GM12878 (cell line): ENCODE measurements around the gene UGT1A8. TPM values are rescaled to one million over a fixed set of nuclear protein-coding genes. Genes with fewer than 3 reads are reported as not detected.

Experiments used
- ATAC-seq: fragments of 200-7000 bp; cut with Tn5 transposase; 3 replicates; pipeline ENCODE4 v1.9.1; 2020; ENCODE audit warnings: mild to moderate bottlenecking, moderate library complexity
- BruUV-seq: library from RNA; stranded (reverse); fragments of 400-500 nt; replicated peaks from 2 replicates; lab custom pipeline; 2021; lab: Mats Ljungman, UMichigan
- CTCF ChIA-PET: fragments of 300-600 bp; sonication (Branson Sonifier 250); formaldehyde crosslinking; extraction: SDS; loops from one replicate; lab custom pipeline; 2021; ENCODE audit warnings: inconsistent platforms; lab: Yijun Ruan, JAX
- POLR2A ChIA-PET: fragments of 350-600 bp; formaldehyde crosslinking; extraction: SDS; loops from one replicate; lab custom pipeline; 2021; ENCODE audit warnings: inconsistent platforms; lab: Charles Lee
- RAD21 ChIA-PET: fragments of 300-600 bp; sonication (Branson Sonifier 250); formaldehyde crosslinking; loops from one replicate; lab custom pipeline; 2023; ENCODE audit warnings: antibody characterized with exemption; ENCODE audit not compliant: unreplicated experiment; lab: Charles Lee
- SMC1A ChIA-PET: fragments of 300-600 bp; sonication (Branson Sonifier 250); formaldehyde crosslinking; loops from one replicate; lab custom pipeline; 2023; ENCODE audit not compliant: unreplicated experiment, uncharacterized antibody; lab: Charles Lee
- DNase-seq: peaks from one replicate; pipeline ENCODE4 v3.0.0-alpha.2; 2011; ENCODE audit warnings: low read depth, low spot score
- FAIRE-seq: peaks from 3 replicates; lab custom pipeline; 2011; peaks lifted over from hg19 to GRCh38; lab: Jason Lieb, UNC
- H2AFZ ChIP-seq: 2 replicates; pipeline ENCODE4 v1.6.0; 2011; ENCODE audit warnings: low read depth, low read length, control low read depth; ENCODE audit not compliant: control insufficient read depth
- H3K27ac ChIP-seq: 2 replicates; pipeline ENCODE4 v1.5.1; 2011; ENCODE audit warnings: control low read depth; ENCODE audit not compliant: control insufficient read depth, insufficient read depth
- H3K27me3 ChIP-seq, 2 experiments: replicated peaks in 1 of 2; 2 replicates each; pipeline versions ENCODE4 v1.6.0 to v1.6.1; 2011; ENCODE audit warnings: low read length in 1 of 2; ENCODE audit not compliant: control insufficient read depth in 2 of 2, insufficient read depth in 2 of 2
- H3K36me3 ChIP-seq, 2 experiments: 2 replicates each; pipeline ENCODE4 v1.5.1; 2011; ENCODE audit warnings: low read length in 1 of 2; ENCODE audit not compliant: control insufficient read depth in 2 of 2, insufficient read depth in 2 of 2
- H3K4me1 ChIP-seq: 2 replicates; pipeline ENCODE4 v1.6.1; 2011; ENCODE audit warnings: mild to moderate bottlenecking, low read length, moderate library complexity, mixed read lengths; ENCODE audit not compliant: control insufficient read depth, insufficient read depth
- H3K4me2 ChIP-seq: 2 replicates; pipeline ENCODE4 v1.6.0; 2011; ENCODE audit warnings: control low read depth; ENCODE audit not compliant: control insufficient read depth, insufficient read depth
- H3K4me3 ChIP-seq: fragments of 200-600 bp; sonication (generic); 2 replicates; pipeline ENCODE4 v1.5.1; 2016
- H3K79me2 ChIP-seq: 2 replicates; pipeline ENCODE4 v1.6.0; 2011; ENCODE audit warnings: low read length; ENCODE audit not compliant: control insufficient read depth, insufficient read depth
- H3K9ac ChIP-seq: 2 replicates; pipeline ENCODE4 v1.8.0; 2011; ENCODE audit warnings: low read length, control low read depth, mixed read lengths; ENCODE audit not compliant: control insufficient read depth, insufficient read depth
- H3K9me3 ChIP-seq: replicated peaks from 3 replicates; pipeline ENCODE4 v1.5.1; 2011; ENCODE audit warnings: mild to moderate bottlenecking, low read length; ENCODE audit not compliant: control insufficient read depth, insufficient read depth
- H4K20me1 ChIP-seq: 2 replicates; pipeline ENCODE4 v1.6.0; 2011; ENCODE audit not compliant: control insufficient read depth, insufficient read depth
- ATF7 ChIP-seq: fragments of 450-650 bp; IDR thresholded peaks from 2 replicates; pipeline ENCODE4 v1.6.1; 2016; ENCODE audit warnings: low read depth, mild to moderate bottlenecking
- BCLAF1 ChIP-seq: fragments of 450-650 bp; IDR thresholded peaks from 2 replicates; pipeline ENCODE4 v1.6.1; 2017; ENCODE audit warnings: antibody characterized with exemption, mild to moderate bottlenecking, moderate library complexity
- CHD4 ChIP-seq: fragments of 200-600 bp; sonication (generic); IDR thresholded peaks from 2 replicates; pipeline ENCODE4 v1.6.1; 2016; ENCODE audit warnings: mild to moderate bottlenecking
- EED ChIP-seq: sonication (generic); IDR thresholded peaks from 2 replicates; pipeline ENCODE4 v1.6.1; 2016; ENCODE audit warnings: antibody characterized with exemption, low read depth
- NKRF ChIP-seq: fragments of 450-650 bp; conservative IDR thresholded peaks from 2 replicates; pipeline ENCODE4 v1.6.1; 2017; ENCODE audit warnings: mild to moderate bottlenecking, moderate library complexity
- PAX5 ChIP-seq: IDR thresholded peaks from 2 replicates; pipeline ENCODE4 v1.6.1; 2011; ENCODE audit warnings: low read depth, low read length, borderline replicate concordance
- RAD21 ChIP-seq: IDR thresholded peaks from 2 replicates; pipeline ENCODE4 v1.6.1; 2011; ENCODE audit warnings: mild to moderate bottlenecking, low read depth, low read length, moderate library complexity; ENCODE audit not compliant: insufficient read depth
- RAD51 ChIP-seq: fragments of 450-650 bp; IDR thresholded peaks from 2 replicates; pipeline ENCODE4 v1.6.1; 2016; ENCODE audit warnings: moderate library complexity, mild to moderate bottlenecking, inconsistent platforms
- STAT1 ChIP-seq: fragments of 450-650 bp; conservative IDR thresholded peaks from 2 replicates; pipeline ENCODE4 v1.6.1; 2014; ENCODE audit warnings: antibody characterized with exemption, mild to moderate bottlenecking
- TCF3 ChIP-seq: IDR thresholded peaks from 2 replicates; pipeline ENCODE4 v1.6.1; 2012; ENCODE audit warnings: low read depth, mild to moderate bottlenecking, low read length, borderline replicate concordance; ENCODE audit not compliant: insufficient read depth
- TCF7 ChIP-seq: IDR thresholded peaks from 2 replicates; pipeline ENCODE4 v1.6.1; 2014; ENCODE audit warnings: antibody characterized with exemption, borderline replicate concordance
- WRNIP1 ChIP-seq: IDR thresholded peaks from 2 replicates; pipeline ENCODE4 v1.6.1; 2011; ENCODE audit warnings: low read depth, low read length, improper control_type of control experiment, borderline replicate concordance
- ZNF384 ChIP-seq: IDR thresholded peaks from 2 replicates; pipeline ENCODE4 v1.6.1; 2012; ENCODE audit warnings: low read depth, mild to moderate bottlenecking, low read length, improper control_type of control experiment, borderline replicate concordance
- WGBS: methylation state at CpG from one replicate; pipeline ENCODE4 v1.1.6; 2016; ENCODE audit warnings: low lambda C conversion rate; ENCODE audit not compliant: insufficient replicate concordance, insufficient coverage; ENCODE audit errors: missing lambda C conversion rate; 5-methylcytosine and 5-hydroxymethylcytosine counted together
- in situ Hi-C: fragments of 300-500 bp; cut with MboI; formaldehyde crosslinking; loops from 9 replicates; pipeline ENCODE4 v1.14.3; 2018; ENCODE audit warnings: mixed read lengths
- intact Hi-C: fragments of 100-400 bp; cut with micrococcal nuclease; formaldehyde crosslinking; loops from one replicate; pipeline ENCODE4 v1.14.2; 2022; ENCODE audit not compliant: unreplicated experiment
- polyA plus RNA-seq, 11 experiments: library from polyadenylated mRNA; depleted of rRNA in 4 of 11; unstranded in 6 of 11; stranded (reverse) in 5 of 11; fragments of >200 nt; fragmentation: Nextera tagmentation in 4 of 11; fragmentation: Illumina TruSeq in 1 of 11; extraction: Ambion mirVana in 4 of 11; extraction: Trizol in 1 of 11; gene quantifications; 1 replicate in 1 of 11; 2 replicates in 10 of 11; pipeline versions ENCODE4 v1.2.1 to v1.2.3, GENCODE V29; 2011 to 2016; ENCODE audit warnings: inconsistent platforms in 2 of 11, missing spikeins in 2 of 11, low read depth in 1 of 11
- total RNA-seq, 4 experiments: library from RNA; depleted of rRNA in 3 of 4; stranded (reverse); fragments of >200 nt in 3 of 4; fragmentation: Illumina TruSeq in 1 of 4; extraction: Trizol in 1 of 4; gene quantifications; 2 replicates each; pipeline versions ENCODE4 v1.2.1 to v1.2.3, GENCODE V29; 2013 to 2021

The UGT1A8 gene
- total and polyA plus RNA-seq, 10 of the 15 experiments (the other 5 are each of a cell fraction or from before 2014, with no cell fraction given) = not detected

- no peak for DNase-seq
- RAD21 ChIA-PET = no interaction called here
- no peaks in the 10 kb centered on the region for H3K36me3 ChIP-seq
- H4K20me1 ChIP-seq = no peaks in the 10 kb centered on the region
- H3K4me1 ChIP-seq = no peaks in the 10 kb centered on the region
- H3K9ac ChIP-seq = no peak overlapping the region
- SMC1A ChIA-PET = no interaction called here
- no peak overlapping the region for H2AFZ ChIP-seq
- in situ Hi-C loops = no loop called here
- H3K27me3 ChIP-seq = no peaks in the 10 kb centered on the region; a peak in 1 of 4 replicates
- H3K4me2 ChIP-seq = no peak overlapping the region
- H3K27ac ChIP-seq = no peak overlapping the region
- no peaks in the 10 kb centered on the region; the same call in 2 of the 3 replicates for H3K9me3 ChIP-seq
- POLR2A ChIA-PET = no interaction called here
- BruUV-seq = no TSS peak
- intact Hi-C loops = no loop called here
- CTCF ChIA-PET = no interaction called here
- H3K79me2 ChIP-seq = no peaks in the 10 kb centered on the region
- no peak for TF ChIP-seq STAT1
- no peak for ATAC-seq
- no peak for FAIRE-seq
- H3K4me3 ChIP-seq = no peak overlapping the region
- 38% methylated on average over 18 of the region's 18 CpGs for WGBS
Observed at GRCh38 chr2:233791151-233791882, 173.9 kb downstream of the UGT1A8 start.

- ChIA-PET SMC1A (no interaction called here), RAD21 (no interaction called here), CTCF (no interaction called here), POLR2A (no interaction called here)
- in situ Hi-C loops (no loop called here), intact Hi-C loops (no loop called here)
- no peak overlapping the region for H3K9ac ChIP-seq
- H3K4me1 ChIP-seq = no peaks in the 10 kb centered on the region
- H3K27ac ChIP-seq = no peak overlapping the region
- H4K20me1 ChIP-seq = no peaks in the 10 kb centered on the region
- H3K79me2 ChIP-seq = no peaks in the 10 kb centered on the region
- no peak for FAIRE-seq
- H3K27me3 ChIP-seq = no peaks in the 10 kb centered on the region; a peak in 1 of 4 replicates
- no peak overlapping the region for H3K4me2 ChIP-seq
- DNase-seq = no peak
- no peaks in the 10 kb centered on the region for H3K9me3 ChIP-seq
- BruUV-seq = no TSS peak
- WGBS = 14% methylated on average over 7 of the region's 9 CpGs
- H3K4me3 ChIP-seq = no peak overlapping the region
- ATAC-seq = no peak
- H3K36me3 ChIP-seq = no peaks in the 10 kb centered on the region
- no peak overlapping the region for H2AFZ ChIP-seq
- TF ChIP-seq ZNF384 (no peak), EED (no peak), NKRF (no peak), STAT1 (no peak), TCF7 (no peak), PAX5 (no peak), RAD51 (no peak), RAD21 (no peak), TCF3 (no peak), BCLAF1 (no peak), ATF7 (no peak), CHD4 (no peak), WRNIP1 (no peak)
Observed at GRCh38 chr2:233791883-233792329, 174.5 kb downstream of the UGT1A8 start.
